IMR-90 (cell line): ENCODE data around the gene CHCHD2. TPM values are rescaled to one million over a fixed set of nuclear protein-coding genes. Genes with fewer than 3 reads are reported as not detected.

Experiments
- ATAC-seq: fragments of 200-7000 bp; cut with Tn5 transposase; 2 replicates; pipeline ENCODE4 v1.9.1; 2020; ENCODE audit warnings: low read depth, mild to moderate bottlenecking, moderate library complexity
- BruUV-seq: library from RNA; stranded (reverse); fragments of 400-500 nt; replicated peaks from 2 replicates; lab custom pipeline; 2021; lab: Mats Ljungman, UMichigan
- CTCF ChIA-PET: fragments of 300-600 bp; formaldehyde crosslinking; extraction: SDS; loops from one replicate; lab custom pipeline; 2021; ENCODE audit warnings: antibody characterized with exemption; lab: Yijun Ruan, JAX
- POLR2A ChIA-PET: fragments of 300-600 bp; sonication (Branson Sonifier 250); formaldehyde crosslinking; loops from one replicate; lab custom pipeline; 2022; ENCODE audit warnings: antibody characterized with exemption; ENCODE audit not compliant: unreplicated experiment; lab: Charles Lee
- DNase-seq: peaks from one replicate; pipeline ENCODE4 v3.0.0; 2013
- H2AFZ ChIP-seq: replicated peaks from 2 replicates; pipeline ENCODE3; 2013; ENCODE audit warnings: low read length, mild to moderate bottlenecking; ENCODE audit not compliant: poor library complexity
- H2AK5ac ChIP-seq: 2 replicates; pipeline ENCODE4 v1.6.1; 2013; ENCODE audit warnings: low read depth, low read length, inconsistent platforms
- H2AK9ac ChIP-seq: replicated peaks from 2 replicates; pipeline ENCODE3; 2013; ENCODE audit warnings: mild to moderate bottlenecking, low read depth, low read length, moderate library complexity; ENCODE audit not compliant: poor library complexity
- H2BK120ac ChIP-seq: 2 replicates; pipeline ENCODE4 v1.6.1; 2013; ENCODE audit warnings: low read depth, low read length, inconsistent platforms
- H2BK15ac ChIP-seq: 3 replicates; pipeline ENCODE4 v1.6.1; 2013; ENCODE audit warnings: low read depth, low read length, inconsistent platforms
- H2BK20ac ChIP-seq: 2 replicates; pipeline ENCODE4 v1.6.1; 2013; ENCODE audit warnings: low read depth, mild to moderate bottlenecking, inconsistent platforms, low read length, moderate library complexity
- H2BK5ac ChIP-seq: 2 replicates; pipeline ENCODE4 v1.6.1; 2013; ENCODE audit warnings: mild to moderate bottlenecking, low read depth, low read length, inconsistent platforms; ENCODE audit not compliant: poor library complexity, severe bottlenecking
- H3K14ac ChIP-seq: replicated peaks from 2 replicates; pipeline ENCODE4 v1.6.1; 2013; ENCODE audit warnings: low read depth, low read length, inconsistent platforms
- H3K18ac ChIP-seq: 2 replicates; pipeline ENCODE4 v1.6.1; 2013; ENCODE audit warnings: low read depth, low read length, control low read depth
- H3K23ac ChIP-seq: 2 replicates; pipeline ENCODE4 v1.6.1; 2013; ENCODE audit warnings: low read depth, low read length, inconsistent platforms
- H3K27ac ChIP-seq: 2 replicates; pipeline ENCODE4 v1.5.1; 2013; ENCODE audit warnings: mild to moderate bottlenecking, control low read depth, low read length; ENCODE audit not compliant: insufficient read depth
- H3K27me3 ChIP-seq: 2 replicates; pipeline ENCODE4 v1.6.1; 2013; ENCODE audit warnings: low read length; ENCODE audit not compliant: control insufficient read depth, insufficient read depth
- H3K36me3 ChIP-seq: 2 replicates; pipeline ENCODE4 v1.6.1; 2013; ENCODE audit warnings: low read length, mixed read lengths; ENCODE audit not compliant: control insufficient read depth, insufficient read depth
- H3K4ac ChIP-seq: 2 replicates; pipeline ENCODE4 v1.6.1; 2013; ENCODE audit warnings: low read depth, low read length, inconsistent platforms
- H3K4me1 ChIP-seq: 2 replicates; pipeline ENCODE4 v1.6.1; 2013; ENCODE audit warnings: low read length, mixed read lengths; ENCODE audit not compliant: control insufficient read depth, insufficient read depth
- H3K4me2 ChIP-seq: 2 replicates; pipeline ENCODE4 v1.6.1; 2013; ENCODE audit warnings: low read depth, mild to moderate bottlenecking, control low read depth, low read length, moderate library complexity
- H3K4me3 ChIP-seq: 2 replicates; pipeline ENCODE4 v1.5.1; 2013; ENCODE audit warnings: low read depth, mild to moderate bottlenecking, control low read depth, low read length, moderate library complexity; ENCODE audit not compliant: insufficient read depth
- H3K56ac ChIP-seq: 2 replicates; pipeline ENCODE4 v1.6.1; 2013; ENCODE audit warnings: low read length, inconsistent platforms; ENCODE audit not compliant: insufficient read depth; ENCODE audit errors: extremely low read depth
- H3K79me1 ChIP-seq, 2 experiments: 2 replicates each; pipeline ENCODE4 v1.6.1; 2013; ENCODE audit warnings: low read length in 2 of 2, inconsistent platforms in 1 of 2, low read depth in 1 of 2
- H3K9ac ChIP-seq: 2 replicates; pipeline ENCODE4 v1.6.1; 2013; ENCODE audit warnings: low read depth, low read length, control low read depth
- H3K9me1 ChIP-seq: 2 replicates; pipeline ENCODE4 v1.6.1; 2013; ENCODE audit warnings: low read length, inconsistent platforms; ENCODE audit not compliant: insufficient read depth
- H3K9me3 ChIP-seq: 2 replicates; pipeline ENCODE4 v1.6.1; 2013; ENCODE audit warnings: low read length; ENCODE audit not compliant: control insufficient read depth, insufficient read depth
- H4K20me1 ChIP-seq: 2 replicates; pipeline ENCODE4 v1.6.1; 2013; ENCODE audit warnings: low read length, inconsistent platforms; ENCODE audit not compliant: insufficient read depth
- H4K5ac ChIP-seq: 2 replicates; pipeline ENCODE4 v1.6.1; 2013; ENCODE audit warnings: mild to moderate bottlenecking, low read depth, low read length, control low read depth
- H4K8ac ChIP-seq, 2 experiments: 2 replicates each; pipeline ENCODE4 v1.6.1; 2013; ENCODE audit warnings: low read depth in 2 of 2, low read length in 2 of 2, control low read depth in 1 of 2, inconsistent platforms in 1 of 2
- H4K91ac ChIP-seq: 2 replicates; pipeline ENCODE4 v1.6.1; 2013; ENCODE audit warnings: low read depth, low read length, inconsistent platforms; ENCODE audit not compliant: insufficient read depth
- CEBPB ChIP-seq: IDR thresholded peaks from 2 replicates; pipeline ENCODE4 v1.6.1; 2012; ENCODE audit warnings: low read depth, low read length, improper control_type of control experiment
- CHD1 ChIP-seq: IDR thresholded peaks from 2 replicates; pipeline ENCODE4 v1.6.1; 2012; ENCODE audit warnings: low read depth, low read length, improper control_type of control experiment
- FOS ChIP-seq: fragments of 150-350 bp; IDR thresholded peaks from 2 replicates; pipeline ENCODE4 v1.6.1; 2016; ENCODE audit warnings: low read depth, low read length
- MAFK ChIP-seq: IDR thresholded peaks from 2 replicates; pipeline ENCODE4 v1.6.1; 2012; ENCODE audit warnings: low read depth, low read length, improper control_type of control experiment
- MAZ ChIP-seq: IDR thresholded peaks from 2 replicates; pipeline ENCODE4 v1.6.1; 2012; ENCODE audit warnings: low read depth, mild to moderate bottlenecking, low read length, improper control_type of control experiment, moderate library complexity, borderline replicate concordance
- MXI1 ChIP-seq: IDR thresholded peaks from 2 replicates; pipeline ENCODE4 v1.6.1; 2012; ENCODE audit warnings: low read depth, mild to moderate bottlenecking, low read length, moderate library complexity, borderline replicate concordance
- NFE2L2 ChIP-seq: fragments of 150-350 bp; IDR thresholded peaks from 2 replicates; pipeline ENCODE4 v1.6.1; 2016; ENCODE audit warnings: low read depth, mild to moderate bottlenecking, low read length
- POLR2A ChIP-seq: IDR thresholded peaks from 2 replicates; pipeline ENCODE4 v1.6.1; 2012; ENCODE audit warnings: mild to moderate bottlenecking, low read depth, low read length
- RAD21 ChIP-seq: IDR thresholded peaks from 2 replicates; pipeline ENCODE4 v1.6.1; 2012; ENCODE audit warnings: low read length, improper control_type of control experiment
- RCOR1 ChIP-seq: IDR thresholded peaks from 2 replicates; pipeline ENCODE4 v1.6.1; 2012; ENCODE audit warnings: mild to moderate bottlenecking, low read length, improper control_type of control experiment; ENCODE audit not compliant: insufficient replicate concordance
- RFX5 ChIP-seq: IDR thresholded peaks from 2 replicates; pipeline ENCODE4 v1.8.0; 2012; ENCODE audit warnings: low read depth, mild to moderate bottlenecking, low read length, moderate library complexity
- SMC3 ChIP-seq: fragments of 150-350 bp; IDR thresholded peaks from 2 replicates; pipeline ENCODE4 v1.6.1; 2016; ENCODE audit warnings: low read depth, mild to moderate bottlenecking, antibody characterized with exemption, low read length, moderate library complexity
- WGBS, 2 experiments: methylation state at CpG; one replicate each; pipeline versions ENCODE4 v1.1.5 to v1.1.7; 2013; ENCODE audit warnings: missing lambda C conversion rate in 2 of 2; ENCODE audit not compliant: insufficient read length in 1 of 2; ENCODE audit errors: extremely low coverage in 2 of 2; 5-methylcytosine and 5-hydroxymethylcytosine counted together
- dilution Hi-C: fragments of 300-500 bp; cut with HindIII; formaldehyde crosslinking; loops from one replicate; pipeline ENCODE4 v1.14.3; 2018; ENCODE audit warnings: low sequenced_read_pairs; ENCODE audit not compliant: unreplicated experiment
- in situ Hi-C: fragments of 300-500 bp; cut with MboI; formaldehyde crosslinking; loops from 3 replicates; pipeline ENCODE4 v1.14.3; 2019; ENCODE audit warnings: low sequenced_read_pairs, inconsistent platforms, mixed read lengths
- intact Hi-C: fragments of 100-400 bp; cut with micrococcal nuclease; formaldehyde crosslinking; loops from 2 replicates; pipeline ENCODE4 v1.10.0; 2022
- polyA plus RNA-seq, 3 experiments: library from polyadenylated mRNA; depleted of rRNA; stranded (reverse); fragments of >200 nt; gene quantifications; 2 replicates each; pipeline ENCODE4 v1.2.3, GENCODE V29; 2012; ENCODE audit warnings: low replicate concordance in 1 of 3
- total RNA-seq: library from RNA; depleted of rRNA; stranded (reverse); fragments of >200 nt; gene quantifications from 2 replicates; pipeline ENCODE4 v1.2.3, GENCODE V29; 2012
- TF ChIP-seq, protein P1 (sequence below): fragments of 150-350 bp; IDR thresholded peaks from 2 replicates; pipeline ENCODE4 v1.6.1; 2017; ENCODE audit warnings: mild to moderate bottlenecking, antibody characterized with exemption, low read length, low read depth
- TF ChIP-seq, protein P2 (sequence below): fragments of 150-350 bp; IDR thresholded peaks from 2 replicates; pipeline ENCODE4 v1.6.1; 2016; ENCODE audit warnings: low read depth, mild to moderate bottlenecking, low read length, moderate library complexity, borderline replicate concordance

The CHCHD2 gene
- total and polyA plus RNA-seq, 2 of the 4 experiments (the other 2 are of a cell fraction): 423 to 522 TPM

DNA sequence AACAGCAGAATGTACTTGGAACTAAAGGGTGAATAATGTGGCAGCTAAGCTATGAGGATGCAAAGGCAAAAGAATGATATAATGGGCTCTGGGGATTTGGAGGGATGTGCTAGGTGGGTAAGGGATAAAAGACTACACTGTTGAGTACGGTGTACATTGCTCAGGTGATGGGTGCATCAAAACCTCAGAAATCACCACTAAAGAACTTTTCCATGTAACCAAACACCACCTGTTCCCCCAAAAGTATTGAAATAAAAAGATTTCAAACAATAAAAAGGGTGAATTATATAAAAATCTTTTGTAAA lies 1.6 kb upstream of the CHCHD2 start:
- Histone ChIP-seq H3K4ac (no peak overlapping the region), H3K36me3 (peaks cover 5% of the 10 kb centered on the region), H3K4me1 (no peaks in the 10 kb centered on the region), H2AFZ (no peak overlapping the region), H2BK120ac (no peak overlapping the region), H3K9me1 (no peaks in the 10 kb centered on the region), H3K9me3 (no peaks in the 10 kb centered on the region), H3K4me2 (no peak overlapping the region), H3K56ac (no peak overlapping the region), H4K8ac (0 out of 4 replicates have a peak overlapping the region, but pooled peaks of 1 of the 2 experiments have one; percentile 96), H3K9ac (no peak overlapping the region), H2AK5ac (no peak overlapping the region), H3K14ac (no peak overlapping the region), H3K79me1 (peaks cover 0 to 20% of the 10 kb centered on the region in 2 experiments; a peak in 2 of 4 replicates), H2AK9ac (no peak overlapping the region), H3K4me3 (no peak overlapping the region), H2BK20ac (no peak overlapping the region), H4K91ac (no peak overlapping the region), H3K27ac (no peak overlapping the region), H2BK15ac (no peak overlapping the region), H2BK5ac (no peak overlapping the region), H3K18ac (no peak overlapping the region), H3K27me3 (no peaks in the 10 kb centered on the region), H3K23ac (no peak overlapping the region), H4K5ac (no peak overlapping the region), H4K20me1 (peaks cover 17% of the 10 kb centered on the region)
- no TSS peak for BruUV-seq
- intact Hi-C loops (no loop called here), dilution Hi-C loops (no loop called here), in situ Hi-C loops (no loop called here)
- POLR2A ChIA-PET: interaction anchor here (0.7 kb wide), 1 partner anchor 97 kb away, joined by 3 read pairs; no protein-coding TSS in a partner anchor
- ATAC-seq: no peak
- CTCF ChIA-PET: no interaction called here
- no peak for TF ChIP-seq MAZ
- no peak for TF ChIP-seq POLR2A
- no peak for TF ChIP-seq MAFK
- TF ChIP-seq, protein P1, sequence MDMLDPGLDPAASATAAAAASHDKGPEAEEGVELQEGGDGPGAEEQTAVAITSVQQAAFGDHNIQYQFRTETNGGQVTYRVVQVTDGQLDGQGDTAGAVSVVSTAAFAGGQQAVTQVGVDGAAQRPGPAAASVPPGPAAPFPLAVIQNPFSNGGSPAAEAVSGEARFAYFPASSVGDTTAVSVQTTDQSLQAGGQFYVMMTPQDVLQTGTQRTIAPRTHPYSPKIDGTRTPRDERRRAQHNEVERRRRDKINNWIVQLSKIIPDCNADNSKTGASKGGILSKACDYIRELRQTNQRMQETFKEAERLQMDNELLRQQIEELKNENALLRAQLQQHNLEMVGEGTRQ: no peak
- TF ChIP-seq MXI1: no peak
- no peak for TF ChIP-seq CEBPB
- TF ChIP-seq NFE2L2: no peak
- no peak for TF ChIP-seq CHD1
- TF ChIP-seq, protein P2, sequence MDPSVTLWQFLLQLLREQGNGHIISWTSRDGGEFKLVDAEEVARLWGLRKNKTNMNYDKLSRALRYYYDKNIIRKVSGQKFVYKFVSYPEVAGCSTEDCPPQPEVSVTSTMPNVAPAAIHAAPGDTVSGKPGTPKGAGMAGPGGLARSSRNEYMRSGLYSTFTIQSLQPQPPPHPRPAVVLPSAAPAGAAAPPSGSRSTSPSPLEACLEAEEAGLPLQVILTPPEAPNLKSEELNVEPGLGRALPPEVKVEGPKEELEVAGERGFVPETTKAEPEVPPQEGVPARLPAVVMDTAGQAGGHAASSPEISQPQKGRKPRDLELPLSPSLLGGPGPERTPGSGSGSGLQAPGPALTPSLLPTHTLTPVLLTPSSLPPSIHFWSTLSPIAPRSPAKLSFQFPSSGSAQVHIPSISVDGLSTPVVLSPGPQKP: no peak
- TF ChIP-seq RCOR1: no peak
- no peak for TF ChIP-seq RAD21
- TF ChIP-seq SMC3: no peak
- no peak for TF ChIP-seq FOS
- no peak for TF ChIP-seq RFX5
- no CpG with 5 or more reads among the region's 1 CpG for WGBS, 2 experiments
- DNase-seq: no peak
